Measurements from ENCODE around the gene CAVIN1.
A peak's percentile ranks its signal among the peaks of the same experiment; 100 is the strongest.

CAVIN1 gene

GRCh38 chr17:42441371-42442195 lies 18.5 kb upstream of the CAVIN1 start:
- Histone ChIP-seq H3K4me3 (peak overlapping the region in 1 of 10 experiments; percentile 5; a peak in 1 of 20 replicates), H3K9ac (peak overlapping the region in 3 of 11 experiments; percentile 34 to 39 (median 39); a peak in 3 of 22 replicates), H3K27ac (peak overlapping the region in 4 of 11 experiments; percentile 19 to 68 (median 53); a peak in 6 of 22 replicates), H3K27me3 (no peaks in the 10 kb centered on the region), H4K20me1 (no peaks in the 10 kb centered on the region), H3K4me2 (peak overlapping the region; percentile 12 to 88 (median 57); a peak in 19 of 22 replicates), H3K36me3 (no peaks in the 10 kb centered on the region), H3K4me1 (peaks cover 0 to 57% (median 23%) of the 10 kb centered on the region in 10 experiments; a peak in 18 of 20 replicates), H3K9me3 (replicated peaks in 1 of 11) (no peaks in the 10 kb centered on the region)
- TF ChIP-seq Cebpa-rat (IDR thresholded peaks at IDR 0.05) = no peak

GRCh38 chr17:42438600-42439567 lies 15.8 kb upstream of the CAVIN1 start:
- Histone ChIP-seq H3K4me1 (peaks cover 0 to 56% (median 23%) of the 10 kb centered on the region in 10 experiments; a peak in 18 of 20 replicates), H4K20me1 (no peaks in the 10 kb centered on the region), H3K9ac (no peak overlapping the region), H3K36me3 (no peaks in the 10 kb centered on the region), H3K4me2 (peak overlapping the region in 8 of 11 experiments; percentile 2 to 88 (median 40); a peak in 6 of 22 replicates), H3K27me3 (no peaks in the 10 kb centered on the region), H3K27ac (no peak overlapping the region), H3K4me3 (no peak overlapping the region), H3K9me3 (replicated peaks in 1 of 11) (no peaks in the 10 kb centered on the region)
- TF ChIP-seq Cebpa-rat (IDR thresholded peaks at IDR 0.05) = no peak

GRCh38 chr17:42436391-42436790 lies 13.3 kb upstream of the CAVIN1 start:
- no peak overlapping the region for H3K9ac ChIP-seq
- peaks cover 0 to 43% (median 15%) of the 10 kb centered on the region in 10 experiments; a peak in 17 of 20 replicates for H3K4me1 ChIP-seq
- H3K36me3 ChIP-seq = no peaks in the 10 kb centered on the region
- no peak overlapping the region for H3K4me3 ChIP-seq
- no peaks in the 10 kb centered on the region for H3K27me3 ChIP-seq
- no peak for TF ChIP-seq Cebpa-rat (IDR thresholded peaks at IDR 0.05)
- no peaks in the 10 kb centered on the region for H3K9me3 ChIP-seq (replicated peaks in 1 of 11)
- H4K20me1 ChIP-seq = no peaks in the 10 kb centered on the region
- H3K4me2 ChIP-seq = peak overlapping the region in 3 of 11 experiments; percentile 1 to 29 (median 23); a peak in 2 of 22 replicates
- no peak overlapping the region for H3K27ac ChIP-seq

GRCh38 chr17:42431758-42432161 lies 8.7 kb upstream of the CAVIN1 start:
- Histone ChIP-seq H3K36me3 (no peaks in the 10 kb centered on the region), H3K4me1 (peaks cover 4 to 49% (median 10%) of the 10 kb centered on the region in 10 experiments; a peak in 10 of 20 replicates), H4K20me1 (no peaks in the 10 kb centered on the region), H3K4me2 (peak overlapping the region in 3 of 11 experiments; percentile 20 to 59 (median 56); a peak in 6 of 22 replicates), H3K27ac (no peak overlapping the region), H3K9ac (no peak overlapping the region), H3K4me3 (no peak overlapping the region), H3K9me3 (replicated peaks in 1 of 11) (no peaks in the 10 kb centered on the region), H3K27me3 (no peaks in the 10 kb centered on the region)
- TF ChIP-seq Cebpa-rat (IDR thresholded peaks at IDR 0.05) = no peak

GRCh38 chr17:42429726-42430447 lies 6.8 kb upstream of the CAVIN1 start:
- no peak for TF ChIP-seq Cebpa-rat (IDR thresholded peaks at IDR 0.05)
- Histone ChIP-seq H3K36me3 (no peaks in the 10 kb centered on the region), H3K4me2 (peak overlapping the region in 5 of 11 experiments; percentile 9 to 59 (median 20); a peak in 10 of 22 replicates), H3K9ac (no peak overlapping the region), H3K4me3 (no peak overlapping the region), H4K20me1 (no peaks in the 10 kb centered on the region), H3K4me1 (peaks cover 4 to 41% (median 10%) of the 10 kb centered on the region in 10 experiments; a peak in 10 of 20 replicates), H3K9me3 (replicated peaks in 1 of 11) (no peaks in the 10 kb centered on the region), H3K27me3 (peaks cover 3 to 14% (median 11%) of the 10 kb centered on the region in 11 experiments; a peak in 21 of 22 replicates), H3K27ac (no peak overlapping the region)

- H3K4me3 ChIP-seq = no peak overlapping the region
- no peak overlapping the region for H3K27ac ChIP-seq
- no peak overlapping the region for H3K9ac ChIP-seq
- no peaks in the 10 kb centered on the region for H3K9me3 ChIP-seq (replicated peaks in 1 of 11)
- H3K4me1 ChIP-seq = peaks cover 4 to 41% (median 10%) of the 10 kb centered on the region in 10 experiments; a peak in 10 of 20 replicates
- peaks cover 0 to under 1% (median 0%) of the 10 kb centered on the region in 11 experiments; a peak in 1 of 22 replicates for H4K20me1 ChIP-seq
- H3K36me3 ChIP-seq = no peaks in the 10 kb centered on the region
- peak overlapping the region in 3 of 11 experiments; percentile 45 to 65 (median 59); a peak in 5 of 22 replicates for H3K4me2 ChIP-seq
- TF ChIP-seq Cebpa-rat (IDR thresholded peaks at IDR 0.05) = no peak
- H3K27me3 ChIP-seq = peaks cover 19 to 30% (median 26%) of the 10 kb centered on the region in 11 experiments
Observed at GRCh38 chr17:42428141-42428944, 5.3 kb upstream of the CAVIN1 start.

- no peak overlapping the region for H3K27ac ChIP-seq
- H3K27me3 ChIP-seq = peaks cover 51 to 62% (median 58%) of the 10 kb centered on the region in 11 experiments
- H3K36me3 ChIP-seq = no peaks in the 10 kb centered on the region
- no peak overlapping the region for H3K4me3 ChIP-seq
- peaks cover 1 to 52% (median 5%) of the 10 kb centered on the region in 10 experiments; a peak in 9 of 20 replicates for H3K4me1 ChIP-seq
- H3K4me2 ChIP-seq = no peak overlapping the region
- H3K9ac ChIP-seq = no peak overlapping the region
- H3K9me3 ChIP-seq (replicated peaks in 1 of 11) = peaks cover 0 to 6% (median 0%) of the 10 kb centered on the region in 11 experiments; a peak in 1 of 22 replicates
- peaks cover 0 to 25% (median 0%) of the 10 kb centered on the region in 11 experiments; a peak in 4 of 22 replicates for H4K20me1 ChIP-seq
- no peak for TF ChIP-seq Cebpa-rat (IDR thresholded peaks at IDR 0.05)
Observed at GRCh38 chr17:42424991-42425610, 2.0 kb upstream of the CAVIN1 start.
